Activated CD8-positive, alpha-beta memory T cell treated with anti-CD3 and anti-CD28 coated beads, Interleukin-2, amount 10 ng/mL, durations not matched to agents 7 days and 5 days (primary cell): ENCODE measurements around the gene MTO1. TPM values are rescaled to one million over a fixed set of nuclear protein-coding genes. Genes with fewer than 3 reads are reported as not detected.
"Not testable (repeated sequence)": the region's sequence is repeated elsewhere in the genome, so short reads cannot be mapped to it uniquely, and the experiment has no call there.

Experiments
- ATAC-seq: fragments of 150-1000 bp; cut with Tn5 transposase; one replicate; pipeline ENCODE4 v1.10.0; 2021; ENCODE audit warnings: moderate library complexity
- CTCF ChIA-PET: fragments of 350-600 bp; sonication (Branson Sonifier 250); formaldehyde crosslinking; loops from one replicate; lab custom pipeline; 2021; ENCODE audit warnings: antibody characterized with exemption; lab: Charles Lee
- DNase-seq: peaks from one replicate; pipeline ENCODE4 v3.0.0-alpha.2; 2020
- H3K27ac Mint-ChIP-seq: one replicate; pipeline ENCODE4 v1.8.0; 2021; ENCODE audit warnings: mild to moderate bottlenecking, mixed read lengths
- H3K27me3 Mint-ChIP-seq: one replicate; pipeline ENCODE4 v1.8.0; 2021; ENCODE audit warnings: mixed read lengths
- H3K36me3 Mint-ChIP-seq: one replicate; pipeline ENCODE4 v1.8.0; 2021; ENCODE audit warnings: mild to moderate bottlenecking, mixed read lengths
- H3K4me1 Mint-ChIP-seq: one replicate; pipeline ENCODE4 v1.8.0; 2021; ENCODE audit warnings: mixed read lengths
- H3K4me3 Mint-ChIP-seq: one replicate; pipeline ENCODE4 v1.8.0; 2021; ENCODE audit warnings: mild to moderate bottlenecking, moderate library complexity, mixed read lengths
- H3K9me3 Mint-ChIP-seq: one replicate; pipeline ENCODE4 v1.8.0; 2022; ENCODE audit warnings: low read depth, mixed read lengths
- total RNA-seq, 2 experiments: library from RNA; stranded (reverse); gene quantifications; one replicate each; pipeline ENCODE4 v1.2.3, GENCODE V29; 2021

MTO1 gene
- total RNA-seq, 2 experiments from 2014 or later, result 65.8 to 66.6 TPM

DNA sequence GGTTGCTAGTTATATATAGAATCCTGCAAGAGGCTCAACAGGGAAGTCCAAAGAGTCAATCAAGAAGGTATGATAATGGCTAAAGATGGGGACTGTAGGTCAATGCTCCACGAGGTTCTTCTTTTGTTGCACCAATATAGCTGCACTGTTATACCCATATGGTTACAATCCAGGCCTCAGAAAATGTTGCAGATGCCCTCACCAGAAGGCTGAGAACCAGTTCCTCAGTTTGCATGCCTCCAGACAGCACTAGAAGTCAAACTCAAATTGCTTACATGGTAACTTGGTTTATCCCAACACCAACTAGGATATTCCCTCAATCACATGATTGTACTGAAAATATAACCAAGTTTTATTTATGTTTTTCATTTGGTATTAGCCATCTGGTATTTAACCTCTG, 47.2 kb downstream of the MTO1 start:
- Mint-ChIP-seq H3K27me3 (no peaks in the 10 kb centered on the region), H3K4me3 (no peak overlapping the region), H3K36me3 (peaks cover 21% of the 10 kb centered on the region), H3K9me3 (no peaks in the 10 kb centered on the region), H3K27ac (no peak overlapping the region), H3K4me1 (peaks cover 4% of the 10 kb centered on the region)
- DNase-seq (no peak), ATAC-seq (no peak)
- CTCF ChIA-PET, result no interaction called here

GRCh38 chr6:73509851-73510250, 48.3 kb downstream of the MTO1 start:
- H3K4me1 Mint-ChIP-seq, result peaks cover 9% of the 10 kb centered on the region
- H3K27ac Mint-ChIP-seq, result no peak overlapping the region
- CTCF ChIA-PET, result no interaction called here
- no peak overlapping the region for H3K4me3 Mint-ChIP-seq
- H3K36me3 Mint-ChIP-seq, result peaks cover 16% of the 10 kb centered on the region
- DNase-seq, result no peak
- H3K9me3 Mint-ChIP-seq, result no peaks in the 10 kb centered on the region
- no peak for ATAC-seq
- H3K27me3 Mint-ChIP-seq, result no peaks in the 10 kb centered on the region

DNA sequence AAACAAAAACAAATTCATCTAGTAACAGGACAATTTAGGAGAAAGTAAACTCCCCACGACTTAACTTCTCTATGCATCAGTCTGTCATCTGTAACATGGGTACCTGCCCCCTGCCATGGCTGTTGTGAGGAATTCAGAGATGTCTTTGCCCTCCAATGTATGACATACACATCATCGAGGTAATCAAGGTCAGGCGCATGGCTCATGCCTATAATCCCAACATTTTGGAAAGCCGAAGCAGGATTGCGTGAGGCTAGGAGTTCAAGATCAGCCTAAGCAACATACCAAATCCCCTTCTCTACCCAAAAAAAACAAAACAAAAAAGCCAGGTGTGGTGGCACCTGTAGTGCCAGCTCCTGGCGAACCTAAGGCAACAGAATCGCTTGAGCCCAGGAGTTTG, 50.3 kb downstream of the MTO1 start:
- Mint-ChIP-seq H3K36me3 (peaks cover 26% of the 10 kb centered on the region), H3K4me3 (no peak overlapping the region), H3K4me1 (peaks cover 28% of the 10 kb centered on the region), H3K27ac (peak overlapping the region; percentile 58), H3K27me3 (no peaks in the 10 kb centered on the region), H3K9me3 (no peaks in the 10 kb centered on the region)
- ATAC-seq (no peak), DNase-seq (no peak)
- CTCF ChIA-PET, result interaction anchor here (4.1 kb wide), 1 partner anchor 99 kb away, joined by 47 read pairs; no protein-coding TSS in a partner anchor

- ATAC-seq, result peak; percentile 2
- H3K36me3 Mint-ChIP-seq, result peaks cover 39% of the 10 kb centered on the region
- no peaks in the 10 kb centered on the region for H3K27me3 Mint-ChIP-seq
- H3K4me3 Mint-ChIP-seq, result no peak overlapping the region
- H3K9me3 Mint-ChIP-seq, result no peaks in the 10 kb centered on the region
- peaks cover 41% of the 10 kb centered on the region for H3K4me1 Mint-ChIP-seq
- H3K27ac Mint-ChIP-seq, result peak overlapping the region; percentile 43
- DNase-seq, result no peak
- CTCF ChIA-PET, result interaction anchor here (1.1 to 4.1 kb wide), 5 partner anchors 9 to 139 kb away, joined by 3 to 47 read pairs (median 10); partner anchors contain the start of gene MTO1
Observed at GRCh38 chr6:73513496-73513854, 51.9 kb downstream of the MTO1 start.

DNA sequence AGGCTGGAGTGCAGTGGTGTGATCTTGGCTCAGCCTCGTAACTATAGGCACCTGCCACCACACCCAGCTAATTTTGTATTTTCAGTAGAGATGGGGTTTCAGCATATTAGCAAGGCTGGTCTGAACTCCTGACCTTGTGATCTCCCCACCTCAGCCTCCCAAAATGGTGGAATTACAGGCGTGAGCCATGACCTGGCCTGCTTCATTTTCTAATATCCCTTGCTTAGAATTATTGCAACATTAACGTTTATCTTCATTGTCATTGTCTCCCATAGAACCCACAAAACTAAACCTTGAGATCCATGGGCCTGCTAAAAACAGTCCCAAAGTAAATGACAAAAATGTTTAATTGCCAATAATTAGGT, 53.2 kb downstream of the MTO1 start:
- H3K4me3 Mint-ChIP-seq, result no peak overlapping the region
- H3K4me1 Mint-ChIP-seq, result peaks cover 53% of the 10 kb centered on the region
- CTCF ChIA-PET, result interaction anchor here (0.9 to 4.1 kb wide), 7 partner anchors 27 to 219 kb away, joined by 3 to 47 read pairs (median 4); partner anchors contain the start of gene MTO1
- ATAC-seq (peak; percentile 1), DNase-seq (peak; percentile 38)
- no peaks in the 10 kb centered on the region for H3K9me3 Mint-ChIP-seq
- peak overlapping the region; percentile 81 for H3K27ac Mint-ChIP-seq
- H3K27me3 Mint-ChIP-seq, result no peaks in the 10 kb centered on the region
- peaks cover 51% of the 10 kb centered on the region for H3K36me3 Mint-ChIP-seq

- H3K9me3 Mint-ChIP-seq, result no peaks in the 10 kb centered on the region
- H3K27me3 Mint-ChIP-seq, result no peaks in the 10 kb centered on the region
- H3K4me3 Mint-ChIP-seq, result no peak overlapping the region
- DNase-seq, result peak; percentile 43
- CTCF ChIA-PET, result interaction anchor here (0.6 to 4.1 kb wide), 18 partner anchors 12 to 218 kb away, joined by 3 to 47 read pairs (median 4); partner anchors contain the start of genes CGAS and MTO1
- peaks cover 56% of the 10 kb centered on the region for H3K36me3 Mint-ChIP-seq
- peaks cover 55% of the 10 kb centered on the region for H3K4me1 Mint-ChIP-seq
- peak overlapping the region; percentile 81 for H3K27ac Mint-ChIP-seq
- peak; percentile 10 for ATAC-seq
Observed at GRCh38 chr6:73515204-73515655, 53.7 kb downstream of the MTO1 start.

- DNase-seq, result peak; percentile 14
Observed at GRCh38 chr6:73516514-73517489, 55.3 kb downstream of the MTO1 start.

DNA sequence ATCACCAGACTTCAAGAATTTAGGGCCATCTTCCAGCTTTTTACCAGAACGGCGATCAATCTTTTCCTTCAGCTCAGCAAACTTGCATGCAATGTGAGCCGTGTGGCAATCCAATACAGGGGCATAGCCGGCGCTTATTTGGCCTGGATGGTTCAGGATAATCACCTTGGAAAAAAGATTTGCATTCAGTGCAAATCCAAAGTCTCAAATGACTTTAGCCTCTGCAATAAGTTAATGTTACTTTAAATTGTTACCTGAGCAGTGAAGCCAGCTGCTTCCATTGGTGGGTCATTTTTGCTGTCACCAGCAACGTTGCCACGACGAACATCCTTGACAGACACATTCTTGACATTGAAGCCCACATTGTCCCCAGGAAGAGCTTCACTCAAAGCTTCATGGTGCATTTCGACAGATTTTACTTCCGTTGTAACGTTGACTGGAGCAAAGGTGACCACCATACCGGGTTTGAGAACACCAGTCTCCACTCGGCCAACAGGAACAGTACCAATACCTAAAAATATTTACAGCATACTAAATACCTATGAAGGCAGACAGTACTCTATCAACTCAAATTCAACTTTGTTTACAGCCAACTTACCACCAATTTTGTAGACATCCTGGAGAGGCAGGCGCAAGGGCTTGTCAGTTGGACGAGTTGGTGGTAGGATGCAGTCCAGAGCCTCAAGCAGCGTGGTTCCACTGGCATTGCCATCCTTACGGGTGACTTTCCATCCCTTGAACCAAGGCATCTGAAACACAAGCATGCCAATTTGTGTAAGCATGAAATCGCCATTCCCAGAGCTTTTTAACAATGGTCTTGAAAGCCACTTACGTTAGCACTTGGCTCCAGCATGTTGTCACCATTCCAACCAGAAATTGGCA, 56.8 kb downstream of the MTO1 start:
- H3K4me1 Mint-ChIP-seq, result peaks cover 56% of the 10 kb centered on the region
- peak overlapping the region; percentile 99 for H3K27ac Mint-ChIP-seq
- peaks cover 64% of the 10 kb centered on the region for H3K36me3 Mint-ChIP-seq
- DNase-seq, result peak; percentile 36
- CTCF ChIA-PET, result interaction anchor here (0.8 to 2.2 kb wide), 2 partner anchors 14 to 92 kb away, joined by 3 to 10 read pairs; no protein-coding TSS in a partner anchor
- H3K9me3 Mint-ChIP-seq, ATAC-seq, H3K27me3 Mint-ChIP-seq: not testable (repeated sequence)
- peak overlapping the region; percentile 96 for H3K4me3 Mint-ChIP-seq

More at GRCh38 chr6:73516514-73517489, 55.3 kb downstream of the MTO1 start:
- peak overlapping the region; percentile 81 for H3K27ac Mint-ChIP-seq
- H3K9me3 Mint-ChIP-seq, result no peaks in the 10 kb centered on the region
- no peaks in the 10 kb centered on the region for H3K27me3 Mint-ChIP-seq
- peaks cover 64% of the 10 kb centered on the region for H3K36me3 Mint-ChIP-seq
- H3K4me1 Mint-ChIP-seq, result peaks cover 55% of the 10 kb centered on the region
- CTCF ChIA-PET, result interaction anchor here (0.7 to 1.6 kb wide), 9 partner anchors 45 to 216 kb away, joined by 3 to 9 read pairs (median 3); no protein-coding TSS in a partner anchor
- no peak for ATAC-seq
- peak overlapping the region; percentile 63 for H3K4me3 Mint-ChIP-seq

DNA sequence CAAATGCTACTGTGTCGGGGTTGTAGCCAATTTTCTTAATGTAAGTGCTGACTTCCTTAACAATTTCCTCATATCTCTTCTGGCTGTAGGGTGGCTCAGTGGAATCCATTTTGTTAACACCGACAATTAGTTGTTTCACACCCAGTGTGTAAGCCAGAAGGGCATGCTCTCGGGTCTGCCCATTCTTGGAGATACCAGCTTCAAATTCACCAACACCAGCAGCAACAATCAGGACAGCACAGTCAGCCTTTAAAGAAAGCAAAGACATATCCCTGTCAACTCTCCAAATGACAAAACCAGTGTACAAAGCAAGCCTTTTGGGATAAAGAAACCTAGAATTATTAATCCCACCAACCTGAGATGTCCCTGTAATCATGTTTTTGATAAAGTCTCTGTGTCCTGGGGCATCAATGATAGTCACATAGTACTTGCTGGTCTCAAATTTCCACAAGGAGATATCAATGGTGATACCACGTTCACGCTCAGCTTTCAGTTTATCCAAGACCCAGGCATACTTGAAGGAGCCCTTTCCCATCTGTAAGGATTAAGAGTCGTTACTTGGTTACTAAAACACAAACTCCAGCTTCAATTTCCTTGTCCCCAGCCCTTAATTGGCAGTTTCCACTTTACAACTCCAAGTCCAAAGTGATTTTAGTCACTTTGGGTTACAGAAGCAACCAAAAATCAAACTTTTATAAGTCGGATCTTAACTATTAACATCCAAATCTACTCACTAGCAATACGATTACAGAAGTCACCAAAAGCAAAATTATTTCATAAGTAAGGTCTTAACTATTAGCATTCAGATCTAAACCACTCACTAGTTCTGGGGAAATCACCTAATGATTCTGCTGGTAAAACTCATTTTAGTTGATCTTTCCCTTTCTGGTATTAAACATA, 57.7 kb downstream of the MTO1 start:
- Mint-ChIP-seq H3K36me3 (peaks cover 64% of the 10 kb centered on the region), H3K4me3 (peak overlapping the region; percentile 96), H3K4me1 (peaks cover 59% of the 10 kb centered on the region), H3K27ac (peak overlapping the region; percentile 99)
- ATAC-seq, H3K9me3 Mint-ChIP-seq, H3K27me3 Mint-ChIP-seq: not testable (repeated sequence)
- CTCF ChIA-PET, result interaction anchor here (0.8 to 5.9 kb wide), 5 partner anchors 13 to 134 kb away, joined by 3 to 42 read pairs (median 3); partner anchors contain the start of genes CGAS and SLC17A5
- peak; percentile 26 for DNase-seq

DNA sequence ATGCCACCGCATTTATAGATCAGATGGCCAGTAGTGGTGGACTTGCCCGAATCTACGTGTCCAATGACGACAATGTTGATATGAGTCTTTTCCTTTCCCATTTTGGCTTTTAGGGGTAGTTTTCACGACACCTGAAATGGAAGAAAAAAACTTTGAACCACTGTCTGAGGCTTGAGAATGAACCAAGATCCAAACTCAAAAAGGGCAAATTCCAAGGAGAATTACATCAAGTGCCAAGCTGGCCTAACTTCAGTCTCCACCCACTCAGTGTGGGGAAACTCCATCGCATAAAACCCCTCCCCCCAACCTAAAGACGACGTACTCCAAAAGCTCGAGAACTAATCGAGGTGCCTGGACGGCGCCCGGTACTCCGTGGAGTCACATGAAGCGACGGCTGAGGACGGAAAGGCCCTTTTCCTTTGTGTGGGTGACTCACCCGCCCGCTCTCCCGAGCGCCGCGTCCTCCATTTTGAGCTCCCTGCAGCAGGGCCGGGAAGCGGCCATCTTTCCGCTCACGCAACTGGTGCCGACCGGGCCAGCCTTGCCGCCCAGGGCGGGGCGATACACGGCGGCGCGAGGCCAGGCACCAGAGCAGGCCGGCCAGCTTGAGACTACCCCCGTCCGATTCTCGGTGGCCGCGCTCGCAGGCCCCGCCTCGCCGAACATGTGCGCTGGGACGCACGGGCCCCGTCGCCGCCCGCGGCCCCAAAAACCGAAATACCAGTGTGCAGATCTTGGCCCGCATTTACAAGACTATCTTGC, 58.6 kb downstream of the MTO1 start:
- H3K9me3 Mint-ChIP-seq, result no peaks in the 10 kb centered on the region
- H3K4me1 Mint-ChIP-seq, result peaks cover 54% of the 10 kb centered on the region
- ATAC-seq (peak; percentile 21), DNase-seq (peak; percentile 86)
- CTCF ChIA-PET, result interaction anchor here (0.6 to 5.9 kb wide), 9 partner anchors 17 to 133 kb away, joined by 3 to 42 read pairs (median 5); partner anchors contain the start of genes CGAS and SLC17A5
- no peaks in the 10 kb centered on the region for H3K27me3 Mint-ChIP-seq
- peaks cover 58% of the 10 kb centered on the region for H3K36me3 Mint-ChIP-seq
- H3K27ac Mint-ChIP-seq, result peak overlapping the region; percentile 99
- peak overlapping the region; percentile 96 for H3K4me3 Mint-ChIP-seq

GRCh38 chr6:73520688-73521350, 59.3 kb downstream of the MTO1 start, which contains the start of gene EEF1A1:
EEF1A1 (minus strand) TSS chr6:73521032; CDS start chr6:73520026, 1,006 bp downstream.
- CTCF ChIA-PET, result interaction anchor here (0.9 to 5.9 kb wide), 10 partner anchors 18 to 133 kb away, joined by 3 to 42 read pairs (median 5); partner anchors contain the start of genes MTO1 and SLC17A5
- Mint-ChIP-seq H3K9me3 (no peaks in the 10 kb centered on the region), H3K4me3 (peak within 1 kb of the TSS; percentile 96), H3K36me3 (peaks cover 51% of the 10 kb centered on the region), H3K27ac (peak within 1 kb of the TSS; percentile 99), H3K4me1 (peaks cover 47% of the 10 kb centered on the region), H3K27me3 (no peaks in the 10 kb centered on the region)
- DNase-seq (peak; percentile 100), ATAC-seq (peak; percentile 69)
